CD1c-positive myeloid dendritic cell (primary cell): Measurements from ENCODE around the gene SCO2.

Source experiments
- DNase-seq: peaks from one replicate; pipeline ENCODE4 v3.0.0-alpha.2; 2016; ENCODE audit errors: extremely low spot score

Gene SCO2

GRCh38 chr22:50551160-50551752, 25.9 kb upstream of the SCO2 start:
- DNase-seq = no peak

DNA sequence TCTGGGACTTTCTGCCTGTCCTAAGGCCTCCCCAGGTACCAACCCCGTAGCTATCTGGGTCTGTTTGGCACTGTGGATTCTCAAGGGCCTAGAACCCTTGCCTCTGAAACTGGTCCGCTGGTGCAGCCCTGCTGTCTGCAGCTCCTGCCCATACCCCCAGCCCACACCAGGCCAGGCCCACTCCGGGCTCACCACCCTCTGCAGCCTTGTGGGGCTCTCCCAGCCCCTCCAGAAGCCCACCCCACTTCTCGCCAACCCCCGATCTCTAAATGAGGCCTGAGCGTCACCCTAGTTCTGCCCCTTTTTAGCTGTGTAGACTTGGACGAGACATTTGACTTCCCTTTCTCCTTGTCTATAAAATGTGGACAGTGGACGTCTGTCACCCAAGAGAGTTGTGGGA, 25.0 kb upstream of the SCO2 start:
- DNase-seq = no peak

- no peak for DNase-seq
Measured at GRCh38 chr22:50548921-50549790, 23.8 kb upstream of the SCO2 start.

GRCh38 chr22:50548040-50548920, 22.9 kb upstream of the SCO2 start:
- DNase-seq = no peak

- DNase-seq = no peak
Measured at GRCh38 chr22:50547263-50547985, 22.0 kb upstream of the SCO2 start.

DNA sequence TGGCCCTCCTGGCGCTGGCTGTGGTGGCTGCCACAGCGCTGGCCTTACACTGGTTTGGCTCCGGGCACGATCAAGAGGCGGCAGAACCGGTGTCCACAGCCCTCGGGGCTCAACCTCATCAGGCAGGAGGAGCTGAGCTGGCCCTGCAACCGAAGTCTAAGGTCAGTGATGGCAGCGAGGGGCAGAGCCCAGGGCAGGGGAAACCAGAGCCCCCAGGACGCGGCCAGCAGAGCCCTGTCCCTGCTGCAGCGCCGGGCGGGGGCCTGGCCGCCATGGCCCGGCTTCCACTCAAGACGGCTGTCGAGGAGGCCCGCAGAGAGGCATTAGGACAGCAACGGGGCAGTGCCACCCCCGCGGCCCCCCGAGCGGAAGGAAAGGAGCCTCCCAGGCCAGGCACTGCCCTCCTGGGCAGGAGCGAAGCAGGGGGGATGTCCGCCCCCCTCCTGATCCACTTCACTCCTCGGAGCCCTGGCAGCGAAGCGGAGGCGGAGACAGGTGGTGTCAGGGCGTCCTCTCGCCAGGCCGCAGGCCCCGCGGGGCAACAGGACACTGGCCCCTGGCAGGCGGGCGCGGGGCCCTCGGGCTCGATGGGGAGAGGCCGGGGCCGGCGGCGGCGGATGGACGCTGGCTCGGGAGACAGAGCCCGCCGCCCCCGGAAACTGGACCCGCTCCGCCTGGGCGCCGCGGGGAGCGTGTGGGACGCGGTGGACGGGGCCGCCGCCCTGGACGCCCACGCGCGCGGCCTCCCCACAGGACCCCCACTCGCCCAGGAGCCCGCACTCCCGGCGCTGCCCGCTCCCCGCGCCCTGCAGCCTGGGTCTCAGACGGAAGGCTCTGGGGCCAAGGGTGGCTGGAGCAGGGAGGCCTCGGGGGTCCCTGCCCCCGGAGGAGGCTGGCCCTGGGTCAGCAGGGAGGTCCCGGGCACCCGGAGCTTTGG, 21.2 kb upstream of the SCO2 start:
- DNase-seq = no peak

DNA sequence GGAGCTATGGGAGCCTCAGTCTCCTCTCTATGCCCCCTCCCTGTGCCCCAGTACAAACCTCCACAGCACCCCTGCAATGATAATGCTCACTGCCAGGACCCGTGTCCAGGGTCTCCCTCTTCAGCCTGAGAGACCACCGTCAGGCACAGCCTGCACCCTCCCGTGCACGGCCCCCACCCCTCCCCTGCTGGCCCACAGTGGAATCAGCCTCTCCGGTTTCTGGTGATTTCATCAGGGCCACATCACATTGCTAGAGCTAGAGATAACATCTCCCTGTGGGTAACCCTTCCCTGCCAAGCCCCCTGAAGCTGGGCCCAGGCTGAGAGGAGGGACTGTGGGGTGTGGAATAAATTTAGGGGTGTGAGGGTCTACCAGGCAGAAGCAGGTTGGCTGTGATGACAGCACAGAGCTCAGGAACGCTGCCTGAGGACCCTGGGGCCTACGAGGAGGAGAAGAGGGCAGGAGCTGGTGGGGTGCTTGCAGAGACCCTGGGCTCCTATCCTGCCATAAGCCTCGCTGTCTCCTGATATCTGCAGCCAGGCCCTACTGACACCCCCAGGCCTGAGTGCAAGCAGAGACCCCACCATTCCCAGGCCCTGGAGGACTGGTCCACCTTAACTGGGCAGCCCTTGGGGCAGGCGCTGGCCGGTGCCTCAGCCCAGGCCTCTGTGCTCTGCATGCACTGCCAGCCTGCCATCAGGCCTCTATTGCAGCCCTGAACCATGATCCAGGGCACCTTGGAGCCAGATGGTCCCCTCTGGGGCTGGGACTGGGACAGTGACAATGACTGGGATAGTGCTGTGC, 20.3 kb upstream of the SCO2 start, which contains the start of gene KLHDC7B:
TSS of gene KLHDC7B (plus strand) at position 378 of the 804 bp plus-strand sequence. CDS start at position 723, 345 bp downstream.
- no peak for DNase-seq

- no peak for DNase-seq
Measured at GRCh38 chr22:50544746-50545253, 19.4 kb upstream of the SCO2 start.

DNA sequence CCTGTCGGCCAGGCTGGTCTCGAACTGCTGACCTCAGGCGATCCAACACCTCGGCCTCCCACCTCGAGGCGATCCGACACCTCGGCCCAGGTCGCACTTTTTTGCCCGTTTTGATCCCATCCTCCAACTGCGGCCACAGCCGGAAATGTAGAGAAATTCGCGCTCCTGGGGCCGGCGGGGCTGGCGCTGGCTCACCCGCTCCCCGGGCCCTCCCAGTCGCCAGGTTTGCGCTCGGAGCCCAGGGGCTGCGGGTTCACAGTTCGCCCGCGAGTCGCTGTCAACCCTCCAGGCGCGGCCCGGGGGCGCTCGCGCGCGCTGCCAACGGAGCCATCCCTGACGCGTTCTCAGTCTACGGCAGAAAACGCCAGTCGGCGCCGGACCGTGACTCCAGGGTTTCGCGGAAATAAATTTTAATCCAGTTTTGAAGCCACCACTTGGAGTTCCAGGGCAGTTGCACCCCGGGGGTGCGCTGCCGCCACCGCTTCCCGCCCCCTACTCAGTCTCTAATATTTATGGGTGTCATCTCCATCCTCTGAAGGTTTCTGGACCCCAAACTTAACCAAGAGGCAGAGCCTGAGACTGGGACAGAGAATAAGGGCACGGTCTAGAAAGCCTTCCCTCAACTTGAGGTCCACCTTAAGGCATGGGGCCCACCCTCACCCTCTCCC, 18.8 kb upstream of the SCO2 start:
- DNase-seq = peak; percentile 89

GRCh38 chr22:50542416-50542927, 17.1 kb upstream of the SCO2 start:
- DNase-seq = peak; percentile 97

DNA sequence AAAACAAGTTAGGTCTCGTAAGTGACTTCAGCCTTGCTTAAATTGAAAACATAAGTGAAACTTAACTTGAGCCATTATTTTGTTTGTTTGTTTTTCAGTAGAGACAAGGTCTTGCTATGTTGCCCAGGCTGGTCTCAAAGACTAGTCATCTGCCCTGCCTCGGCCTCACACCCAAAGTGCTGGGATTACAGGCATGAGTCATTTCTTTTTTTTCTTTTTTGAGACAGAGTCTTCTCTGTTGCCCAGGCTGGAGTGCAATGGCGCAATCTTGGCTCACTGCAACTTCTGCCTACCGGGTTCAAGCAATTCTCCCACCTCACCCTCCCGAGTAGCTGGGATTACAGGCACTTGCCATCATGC, 16.2 kb upstream of the SCO2 start:
- peak; percentile 93 for DNase-seq

DNA sequence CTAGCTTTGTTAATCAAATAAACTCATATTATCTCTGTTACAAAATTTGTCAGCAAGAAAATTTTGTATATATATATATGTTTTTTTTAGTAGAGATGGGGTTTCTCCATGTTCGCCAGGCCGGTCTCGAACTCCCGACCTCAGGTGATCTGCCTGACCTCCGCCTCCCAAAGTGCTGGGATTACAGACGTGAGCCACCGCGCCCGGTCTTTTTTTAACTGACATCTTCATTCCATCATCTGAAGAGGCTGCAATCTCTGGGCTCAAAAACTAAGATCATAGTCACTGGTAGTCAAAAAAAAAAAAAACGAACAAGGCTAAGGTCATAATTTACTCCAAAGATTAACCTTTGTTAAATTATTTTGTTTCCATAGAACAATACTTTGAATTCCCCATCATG, 15.0 kb upstream of the SCO2 start:
- no peak for DNase-seq

DNA sequence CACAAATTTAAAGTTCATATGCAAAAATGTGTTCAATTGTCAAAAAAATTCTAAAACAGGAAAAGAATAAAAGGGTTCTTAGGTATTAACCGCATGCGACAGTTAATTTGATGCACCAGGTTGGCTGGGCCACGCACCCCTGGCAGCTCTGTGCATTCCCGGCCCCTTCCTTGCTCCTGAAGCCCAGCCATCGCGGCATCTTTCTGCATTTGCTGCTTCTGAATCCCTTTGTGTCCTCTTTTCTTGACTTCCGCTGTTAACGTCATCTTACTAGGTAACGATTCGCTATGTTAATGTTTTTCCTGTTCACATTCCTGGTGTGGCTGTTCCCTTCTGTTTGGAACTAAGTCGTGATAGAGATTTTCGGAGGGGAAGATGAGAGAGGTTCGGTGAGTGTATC, 12.4 kb upstream of the SCO2 start:
- peak; percentile 33 for DNase-seq

- DNase-seq = no peak
Measured at GRCh38 chr22:50536226-50536625, 10.8 kb upstream of the SCO2 start.

DNA sequence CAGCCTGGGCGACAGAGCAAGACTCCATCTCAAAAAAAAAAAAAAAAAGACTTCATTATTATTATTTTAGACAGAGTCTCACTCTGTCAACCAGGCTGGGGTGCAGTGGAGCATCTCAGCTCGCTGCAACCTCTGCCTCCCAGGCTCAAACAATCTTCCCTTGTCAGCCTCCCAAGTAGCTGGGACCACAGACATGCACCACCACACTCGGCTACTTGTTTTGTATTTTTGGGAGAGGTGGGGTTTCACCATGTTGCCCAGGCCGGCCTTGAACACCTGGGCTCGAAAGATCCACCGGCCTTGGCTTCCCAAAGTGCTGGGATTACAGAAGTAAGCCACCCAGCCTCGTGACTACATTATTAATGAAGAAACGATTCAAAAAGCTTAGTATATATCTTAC, 9.7 kb upstream of the SCO2 start:
- DNase-seq = peak; percentile 13

GRCh38 chr22:50533856-50534711, 8.7 kb upstream of the SCO2 start:
- DNase-seq = peak; percentile 80
